GM10266 (cell line): ENCODE measurements around the gene SLC6A9.

ENCODE experiments used
- DNase-seq: peaks from one replicate; pipeline ENCODE4 v3.0.0; 2012; ENCODE audit errors: extremely low spot score
- TF ChIP-seq, protein P1 (sequence below): IDR thresholded peaks from 2 replicates; pipeline ENCODE4 v1.5.1; 2012; ENCODE audit warnings: mild to moderate bottlenecking, low read depth; ENCODE audit not compliant: control insufficient read depth, insufficient read depth; ENCODE audit errors: missing control alignments

SLC6A9 gene

DNA sequence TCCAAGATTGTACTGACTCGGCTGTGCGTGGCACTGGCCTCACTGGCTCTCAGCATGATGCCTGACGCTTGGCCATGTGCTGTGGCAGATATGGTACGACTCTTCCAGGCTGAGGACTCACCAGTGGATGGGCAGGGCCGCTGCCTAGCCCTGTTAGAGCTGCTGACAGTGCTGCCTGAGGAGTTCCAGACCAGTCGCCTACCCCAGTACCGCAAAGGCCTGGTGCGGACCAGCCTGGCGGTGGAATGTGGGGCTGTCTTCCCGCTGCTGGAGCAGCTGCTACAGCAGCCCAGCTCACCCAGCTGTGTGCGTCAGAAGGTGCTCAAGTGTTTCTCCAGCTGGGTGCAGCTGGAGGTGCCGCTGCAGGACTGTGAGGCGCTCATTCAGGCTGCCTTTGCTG is 81.6 kb downstream of the SLC6A9 start:
- TF ChIP-seq, protein P1, sequence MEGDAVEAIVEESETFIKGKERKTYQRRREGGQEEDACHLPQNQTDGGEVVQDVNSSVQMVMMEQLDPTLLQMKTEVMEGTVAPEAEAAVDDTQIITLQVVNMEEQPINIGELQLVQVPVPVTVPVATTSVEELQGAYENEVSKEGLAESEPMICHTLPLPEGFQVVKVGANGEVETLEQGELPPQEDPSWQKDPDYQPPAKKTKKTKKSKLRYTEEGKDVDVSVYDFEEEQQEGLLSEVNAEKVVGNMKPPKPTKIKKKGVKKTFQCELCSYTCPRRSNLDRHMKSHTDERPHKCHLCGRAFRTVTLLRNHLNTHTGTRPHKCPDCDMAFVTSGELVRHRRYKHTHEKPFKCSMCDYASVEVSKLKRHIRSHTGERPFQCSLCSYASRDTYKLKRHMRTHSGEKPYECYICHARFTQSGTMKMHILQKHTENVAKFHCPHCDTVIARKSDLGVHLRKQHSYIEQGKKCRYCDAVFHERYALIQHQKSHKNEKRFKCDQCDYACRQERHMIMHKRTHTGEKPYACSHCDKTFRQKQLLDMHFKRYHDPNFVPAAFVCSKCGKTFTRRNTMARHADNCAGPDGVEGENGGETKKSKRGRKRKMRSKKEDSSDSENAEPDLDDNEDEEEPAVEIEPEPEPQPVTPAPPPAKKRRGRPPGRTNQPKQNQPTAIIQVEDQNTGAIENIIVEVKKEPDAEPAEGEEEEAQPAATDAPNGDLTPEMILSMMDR = no peak
- DNase-seq = no peak

- no peak for DNase-seq
- TF ChIP-seq, protein P1 = no peak
Measured at GRCh38 chr1:43947874-43948437, 83.3 kb downstream of the SLC6A9 start.

DNA sequence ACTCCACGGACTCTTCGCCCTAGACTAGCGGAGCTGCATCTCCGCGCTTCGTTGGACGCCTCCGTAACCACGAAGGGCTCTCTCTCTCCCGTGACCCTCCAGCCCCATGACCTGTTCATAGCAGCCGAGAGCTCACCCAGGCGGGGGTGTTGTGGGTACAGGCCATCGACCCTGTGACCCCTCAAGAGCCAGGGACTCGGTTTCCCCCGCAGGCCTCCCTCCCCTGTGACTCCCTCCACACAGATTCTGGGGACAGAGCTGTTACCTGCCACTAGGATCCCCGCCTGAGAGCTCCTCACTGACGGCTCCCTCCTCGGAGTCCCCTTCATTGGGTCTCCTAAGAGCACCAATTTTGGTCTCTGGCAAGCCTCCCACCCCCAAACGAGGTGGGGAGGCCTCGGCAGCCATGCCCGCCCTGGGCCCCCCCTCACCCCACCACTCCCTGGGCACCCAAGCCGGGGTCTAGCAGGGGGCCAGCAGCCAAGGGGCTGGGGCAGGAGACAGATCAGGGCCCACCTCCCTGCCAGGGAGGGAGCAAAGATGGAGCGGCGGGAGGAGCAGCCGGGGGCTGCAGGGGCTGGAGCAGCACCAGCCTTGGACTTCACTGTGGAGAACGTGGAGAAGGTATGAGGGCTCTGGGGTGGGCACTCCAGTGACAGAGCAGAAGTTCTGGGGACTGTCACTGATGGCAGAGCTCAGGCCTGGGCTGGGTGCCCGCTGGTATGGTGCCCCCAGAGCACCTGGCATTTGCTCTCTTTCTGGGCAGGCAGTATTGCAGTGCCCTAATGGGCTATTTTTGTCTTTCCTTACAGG is 84.0 kb downstream of the SLC6A9 start:
- TF ChIP-seq, protein P1 = no peak
- DNase-seq = no peak
